ENCODE results near the gene VWA5B2.
A peak's percentile ranks its signal among the peaks of the same experiment; 100 is the strongest.
"Not testable (repeated sequence)": the region's sequence is repeated elsewhere in the genome, so short reads cannot be mapped to it uniquely, and the experiment has no call there.

Gene VWA5B2

DNA sequence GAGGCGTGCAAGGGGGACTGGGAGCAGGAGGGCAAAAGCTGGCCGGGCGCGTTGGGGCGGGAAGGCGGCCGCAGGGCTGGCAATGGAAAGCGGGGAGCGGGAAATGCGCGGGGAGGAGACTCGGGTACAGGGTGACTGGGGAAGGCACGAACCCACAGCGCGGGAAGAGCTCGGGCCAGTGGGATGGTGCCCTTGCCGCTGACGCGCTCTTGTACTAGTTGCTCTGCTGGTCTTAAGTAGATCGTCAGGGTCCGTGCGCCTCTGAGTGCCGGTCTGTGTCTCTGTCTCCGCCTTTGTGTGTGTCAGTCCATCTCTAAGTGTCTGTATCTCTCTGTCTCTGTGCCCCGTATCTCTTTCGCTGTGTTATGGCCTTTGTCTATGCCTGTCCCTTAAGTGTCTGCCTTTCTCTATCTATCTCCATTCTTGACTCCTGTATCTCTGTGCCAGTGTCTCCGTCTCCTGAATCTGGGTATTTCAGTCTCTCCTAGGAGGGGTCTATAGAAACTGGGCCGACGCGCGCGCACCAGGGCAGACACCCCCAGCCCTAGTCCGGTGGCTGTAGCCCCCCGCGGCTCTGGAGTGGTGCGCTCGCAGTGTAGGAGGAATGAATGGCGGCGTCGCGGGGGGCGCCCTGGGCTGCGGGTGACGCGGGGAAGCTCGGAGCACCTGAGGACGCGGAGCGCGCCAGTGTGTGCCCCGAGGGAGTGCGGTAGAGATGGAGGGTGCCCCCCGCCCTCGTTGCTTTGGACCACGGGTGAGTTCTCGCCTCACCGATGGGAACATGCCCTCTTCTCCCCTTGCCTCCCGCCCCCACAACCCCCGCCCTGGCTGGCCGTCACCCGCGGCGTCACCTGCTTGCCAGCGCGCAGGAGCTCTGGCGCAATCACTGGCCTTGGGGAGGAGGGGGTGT is 32.7 kb downstream of the VWA5B2 start:
- TF ChIP-seq, protein P1, sequence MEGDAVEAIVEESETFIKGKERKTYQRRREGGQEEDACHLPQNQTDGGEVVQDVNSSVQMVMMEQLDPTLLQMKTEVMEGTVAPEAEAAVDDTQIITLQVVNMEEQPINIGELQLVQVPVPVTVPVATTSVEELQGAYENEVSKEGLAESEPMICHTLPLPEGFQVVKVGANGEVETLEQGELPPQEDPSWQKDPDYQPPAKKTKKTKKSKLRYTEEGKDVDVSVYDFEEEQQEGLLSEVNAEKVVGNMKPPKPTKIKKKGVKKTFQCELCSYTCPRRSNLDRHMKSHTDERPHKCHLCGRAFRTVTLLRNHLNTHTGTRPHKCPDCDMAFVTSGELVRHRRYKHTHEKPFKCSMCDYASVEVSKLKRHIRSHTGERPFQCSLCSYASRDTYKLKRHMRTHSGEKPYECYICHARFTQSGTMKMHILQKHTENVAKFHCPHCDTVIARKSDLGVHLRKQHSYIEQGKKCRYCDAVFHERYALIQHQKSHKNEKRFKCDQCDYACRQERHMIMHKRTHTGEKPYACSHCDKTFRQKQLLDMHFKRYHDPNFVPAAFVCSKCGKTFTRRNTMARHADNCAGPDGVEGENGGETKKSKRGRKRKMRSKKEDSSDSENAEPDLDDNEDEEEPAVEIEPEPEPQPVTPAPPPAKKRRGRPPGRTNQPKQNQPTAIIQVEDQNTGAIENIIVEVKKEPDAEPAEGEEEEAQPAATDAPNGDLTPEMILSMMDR (IDR thresholded peaks at IDR 0.05; ENCODE audit: borderline replicate concordance, control extremely low read depth, extremely low read depth, insufficient read depth, missing control alignments): no peak
- peak; percentile 58 for DNase-seq (ENCODE audit: low spot score)
- in situ Hi-C loops (cut with MboI; ENCODE audit: low sequenced_read_pairs, unreplicated experiment): no loop called here

- in situ Hi-C loops (cut with MboI; ENCODE audit: low sequenced_read_pairs, unreplicated experiment): no loop called here
- DNase-seq (ENCODE audit: low spot score): no peak
- TF ChIP-seq, protein P1 (IDR thresholded peaks at IDR 0.05; ENCODE audit: borderline replicate concordance, control extremely low read depth, extremely low read depth, insufficient read depth, missing control alignments): no peak
Measured at GRCh38 chr3:184262764-184263179, 33.4 kb downstream of the VWA5B2 start.

DNA sequence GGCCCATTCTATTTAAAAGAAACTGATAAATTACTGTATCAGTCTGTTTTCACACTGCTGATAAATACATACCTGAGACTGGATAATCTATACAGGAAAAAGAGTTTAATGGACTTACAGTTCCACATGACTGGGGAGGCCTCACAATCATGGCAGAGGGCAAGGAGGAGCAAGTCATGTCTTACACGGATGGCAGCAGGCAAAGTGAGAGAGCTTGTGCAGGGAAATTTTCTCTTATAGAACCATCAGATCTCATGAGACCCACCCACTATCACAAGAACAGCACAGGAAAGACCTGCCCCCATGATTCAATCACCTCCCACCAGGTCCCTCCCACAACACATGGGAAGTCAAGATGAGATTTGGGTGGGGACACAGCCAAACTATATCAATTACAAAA is 37.9 kb downstream of the VWA5B2 start:
- DNase-seq (ENCODE audit: low spot score); in situ Hi-C loops (cut with MboI; ENCODE audit: low sequenced_read_pairs, unreplicated experiment): not testable (repeated sequence)

DNA sequence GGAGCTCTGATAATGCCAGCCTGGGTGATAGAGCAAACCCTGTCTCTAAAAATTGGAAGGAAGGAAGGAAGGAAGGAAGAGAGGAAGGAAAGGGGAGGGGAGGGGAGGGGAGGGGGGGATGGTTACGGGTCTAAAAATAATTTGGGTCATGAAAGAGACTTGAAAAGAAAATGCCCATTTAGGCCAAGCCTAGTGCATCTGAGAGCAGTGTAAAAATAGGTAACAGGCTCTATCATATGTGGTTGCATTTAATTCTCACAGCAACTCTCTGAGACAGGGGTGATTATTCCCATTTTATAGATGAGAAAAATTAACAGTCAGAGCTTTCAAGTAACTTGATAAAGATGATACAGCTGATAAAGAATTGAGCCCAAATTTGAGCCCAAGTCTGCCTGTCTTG is 42.9 kb downstream of the VWA5B2 start:
- in situ Hi-C loops (cut with MboI; ENCODE audit: low sequenced_read_pairs, unreplicated experiment): no loop called here
- TF ChIP-seq, protein P1 (IDR thresholded peaks at IDR 0.05; ENCODE audit: borderline replicate concordance, control extremely low read depth, extremely low read depth, insufficient read depth, missing control alignments): no peak
- no peak for DNase-seq (ENCODE audit: low spot score)

GRCh38 chr3:184275381-184275701 is 46.0 kb downstream of the VWA5B2 start:
- no peak for DNase-seq (ENCODE audit: low spot score)
- TF ChIP-seq, protein P1 (IDR thresholded peaks at IDR 0.05; ENCODE audit: borderline replicate concordance, control extremely low read depth, extremely low read depth, insufficient read depth, missing control alignments): no peak
- in situ Hi-C loops (cut with MboI; ENCODE audit: low sequenced_read_pairs, unreplicated experiment): no loop called here

- TF ChIP-seq, protein P1 (IDR thresholded peaks at IDR 0.05; ENCODE audit: borderline replicate concordance, control extremely low read depth, extremely low read depth, insufficient read depth, missing control alignments): no peak
- in situ Hi-C loops (cut with MboI; ENCODE audit: low sequenced_read_pairs, unreplicated experiment): no loop called here
- no peak for DNase-seq (ENCODE audit: low spot score)
Measured at GRCh38 chr3:184275961-184276910, 46.9 kb downstream of the VWA5B2 start, which contains the start of gene ECE2. Gene ECE2 (plus strand): TSS chr3:184276022. CDS start chr3:184276154, 132 bp downstream.
